ENCODE measurements around the gene SMARCE1.

SMARCE1 gene

GRCh38 chr17:40600486-40601046 lies 47.1 kb downstream of the SMARCE1 start:
- no peak overlapping the region for H3K4me2 ChIP-seq (ENCODE audit: low read depth, low read length, poor library complexity, severe bottlenecking)
- TF ChIP-seq EZH2phosphoT487 (conservative IDR thresholded peaks at IDR 0.05; ENCODE audit: low read length) (no peak), CTCF (IDR thresholded peaks at IDR 0.05; ENCODE audit: insufficient read depth, low read length, poor library complexity, severe bottlenecking) (no peak)
- H3K27me3 ChIP-seq (ENCODE audit: low read length) = no peaks in the 10 kb centered on the region
- H3K27ac ChIP-seq (ENCODE audit: low read depth, low read length) = no peak overlapping the region
- no peaks in the 10 kb centered on the region for H3K36me3 ChIP-seq (ENCODE audit: low read length)
- H3K9me2 ChIP-seq (replicated peaks; ENCODE audit: insufficient read depth, low read length) = no peaks in the 10 kb centered on the region
- H3K9ac ChIP-seq (ENCODE audit: low read length) = no peak overlapping the region
- H3K79me2 ChIP-seq (ENCODE audit: insufficient read depth, low read length) = no peaks in the 10 kb centered on the region
- no peak overlapping the region for H3K4me3 ChIP-seq (ENCODE audit: insufficient read depth, low read length, poor library complexity, severe bottlenecking)
- H2AFZ ChIP-seq (ENCODE audit: low read depth, low read length, severe bottlenecking) = no peak overlapping the region
- no peaks in the 10 kb centered on the region for H3F3A ChIP-seq (ENCODE audit: insufficient read depth)
- H3K9me3 ChIP-seq (ENCODE audit: insufficient read depth, low read length) = peaks cover 6% of the 10 kb centered on the region; the same call in 1 of the 2 replicates
- no peaks in the 10 kb centered on the region for H4K20me1 ChIP-seq (ENCODE audit: low read depth, low read length)

GRCh38 chr17:40599468-40599763 lies 48.2 kb downstream of the SMARCE1 start:
- no peak overlapping the region for H3K4me3 ChIP-seq (ENCODE audit: insufficient read depth, low read length, poor library complexity, severe bottlenecking)
- no peak overlapping the region for H3K4me2 ChIP-seq (ENCODE audit: low read depth, low read length, poor library complexity, severe bottlenecking)
- H3K9me2 ChIP-seq (replicated peaks; ENCODE audit: insufficient read depth, low read length) = no peaks in the 10 kb centered on the region
- no peaks in the 10 kb centered on the region for H3F3A ChIP-seq (ENCODE audit: insufficient read depth)
- no peaks in the 10 kb centered on the region for H3K79me2 ChIP-seq (ENCODE audit: insufficient read depth, low read length)
- H3K36me3 ChIP-seq (ENCODE audit: low read length) = no peaks in the 10 kb centered on the region
- H3K9me3 ChIP-seq (ENCODE audit: insufficient read depth, low read length) = peaks cover 6% of the 10 kb centered on the region; the same call in 1 of the 2 replicates
- no peak overlapping the region for H3K27ac ChIP-seq (ENCODE audit: low read depth, low read length)
- H2AFZ ChIP-seq (ENCODE audit: low read depth, low read length, severe bottlenecking) = no peak overlapping the region
- no peak for TF ChIP-seq EZH2phosphoT487 (conservative IDR thresholded peaks at IDR 0.05; ENCODE audit: low read length)
- TF ChIP-seq CTCF (IDR thresholded peaks at IDR 0.05; ENCODE audit: insufficient read depth, low read length, poor library complexity, severe bottlenecking) = no peak
- no peak overlapping the region for H3K9ac ChIP-seq (ENCODE audit: low read length)
- H3K27me3 ChIP-seq (ENCODE audit: low read length) = no peaks in the 10 kb centered on the region
- no peaks in the 10 kb centered on the region for H4K20me1 ChIP-seq (ENCODE audit: low read depth, low read length)

GRCh38 chr17:40598619-40599467 lies 48.8 kb downstream of the SMARCE1 start:
- H3K9me2 ChIP-seq (replicated peaks; ENCODE audit: insufficient read depth, low read length) = no peaks in the 10 kb centered on the region
- no peak overlapping the region for H3K4me3 ChIP-seq (ENCODE audit: insufficient read depth, low read length, poor library complexity, severe bottlenecking)
- TF ChIP-seq EZH2phosphoT487 (conservative IDR thresholded peaks at IDR 0.05; ENCODE audit: low read length) (no peak), CTCF (IDR thresholded peaks at IDR 0.05; ENCODE audit: insufficient read depth, low read length, poor library complexity, severe bottlenecking) (no peak)
- H4K20me1 ChIP-seq (ENCODE audit: low read depth, low read length) = no peaks in the 10 kb centered on the region
- no peaks in the 10 kb centered on the region for H3K36me3 ChIP-seq (ENCODE audit: low read length)
- no peak overlapping the region for H3K27ac ChIP-seq (ENCODE audit: low read depth, low read length)
- H3K79me2 ChIP-seq (ENCODE audit: insufficient read depth, low read length) = no peaks in the 10 kb centered on the region
- no peak overlapping the region for H2AFZ ChIP-seq (ENCODE audit: low read depth, low read length, severe bottlenecking)
- H3F3A ChIP-seq (ENCODE audit: insufficient read depth) = no peaks in the 10 kb centered on the region
- H3K9me3 ChIP-seq (ENCODE audit: insufficient read depth, low read length) = peaks cover 6% of the 10 kb centered on the region; the same call in 1 of the 2 replicates
- H3K4me2 ChIP-seq (ENCODE audit: low read depth, low read length, poor library complexity, severe bottlenecking) = no peak overlapping the region
- no peaks in the 10 kb centered on the region for H3K27me3 ChIP-seq (ENCODE audit: low read length)
- H3K9ac ChIP-seq (ENCODE audit: low read length) = no peak overlapping the region
